Panc1 (cell line): Measurements from ENCODE around the gene RPAP3. TPM values are rescaled to one million over a fixed set of nuclear protein-coding genes. Genes with fewer than 3 reads are reported as not detected.

Experiments
- ATAC-seq: fragments of 200-7000 bp; cut with Tn5 transposase; 2 replicates; pipeline ENCODE4 v1.9.1; 2020; ENCODE audit warnings: mild to moderate bottlenecking, moderate library complexity
- BruUV-seq: library from RNA; stranded (reverse); fragments of 400-500 nt; replicated peaks from 2 replicates; lab custom pipeline; 2021; lab: Mats Ljungman, UMichigan
- CTCF ChIA-PET: fragments of 300-600 bp; sonication (Branson Sonifier 250); formaldehyde crosslinking; loops from one replicate; lab custom pipeline; 2022; ENCODE audit warnings: antibody characterized with exemption; lab: Charles Lee
- POLR2A ChIA-PET: fragments of 300-600 bp; sonication (Branson Sonifier 250); formaldehyde crosslinking; loops from one replicate; lab custom pipeline; 2022; ENCODE audit warnings: antibody characterized with exemption; lab: Charles Lee
- DNase-seq: peaks from one replicate; pipeline ENCODE4 v3.0.0-alpha.2; 2010; ENCODE audit warnings: low read depth, low spot score
- H3K27ac ChIP-seq: 2 replicates; pipeline ENCODE4 v1.5.1; 2011; ENCODE audit warnings: mild to moderate bottlenecking, low read length, inconsistent platforms
- H3K27me3 ChIP-seq: fragments of 200-500 bp; sonication (Bioruptor generic); 2 replicates; pipeline ENCODE4 v1.6.0; 2014; ENCODE audit warnings: low read length, inconsistent platforms; ENCODE audit not compliant: control insufficient read depth, insufficient read depth
- H3K36me3 ChIP-seq: fragments of 200-500 bp; sonication (Bioruptor generic); 2 replicates; pipeline ENCODE4 v1.5.1; 2014; ENCODE audit warnings: inconsistent platforms, mild to moderate bottlenecking, low read length, moderate library complexity; ENCODE audit not compliant: control insufficient read depth, insufficient read depth
- H3K4me1 ChIP-seq: 2 replicates; pipeline ENCODE4 v1.5.1; 2011; ENCODE audit warnings: inconsistent platforms, mild to moderate bottlenecking, low read length, moderate library complexity; ENCODE audit not compliant: control insufficient read depth, insufficient read depth
- H3K4me3 ChIP-seq, 2 experiments: 2 replicates each; pipeline ENCODE4 v1.5.1; 2011 to 2012; ENCODE audit warnings: low read depth in 2 of 2, low read length in 2 of 2, mild to moderate bottlenecking in 2 of 2, inconsistent platforms in 1 of 2, moderate library complexity in 1 of 2
- H3K9me3 ChIP-seq: fragments of 200-500 bp; sonication (Bioruptor generic); 2 replicates; pipeline ENCODE4 v1.5.1; 2014; ENCODE audit warnings: low read depth, mild to moderate bottlenecking, inconsistent platforms, low read length, moderate library complexity; ENCODE audit not compliant: control insufficient read depth, insufficient read depth
- POLR2AphosphoS5 ChIP-seq: IDR thresholded peaks from 2 replicates; pipeline ENCODE4 v1.6.1; 2012; ENCODE audit warnings: mild to moderate bottlenecking, low read depth, low read length, moderate library complexity
- SIN3A ChIP-seq: IDR thresholded peaks from 2 replicates; pipeline ENCODE4 v1.6.1; 2012; ENCODE audit warnings: low read depth, mild to moderate bottlenecking, low read length, moderate library complexity, borderline replicate concordance; ENCODE audit not compliant: insufficient read depth
- TCF7L2 ChIP-seq: IDR thresholded peaks from 2 replicates; pipeline ENCODE4 v1.6.1; 2011; ENCODE audit warnings: mild to moderate bottlenecking, low read depth, low read length, inconsistent platforms
- in situ Hi-C: cut with HindIII; loops from 2 replicates; pipeline ENCODE4 v1.10.0; 2016; ENCODE audit warnings: low sequenced_read_pairs, low pct_unique_long_range_greater_than_20kb
- intact Hi-C: fragments of 100-400 bp; cut with micrococcal nuclease; formaldehyde crosslinking; loops from one replicate; pipeline ENCODE4 v1.10.0; 2022; ENCODE audit not compliant: unreplicated experiment
- total RNA-seq: library from RNA; stranded (reverse); gene quantifications from one replicate; pipeline ENCODE4 v1.2.1, GENCODE V29; 2021; ENCODE audit not compliant: unreplicated experiment
- TF ChIP-seq, protein P1 (sequence below), 2 experiments: IDR thresholded peaks; 2 replicates each; pipeline ENCODE4 v1.6.1; 2011 to 2012; ENCODE audit warnings: low read depth in 2 of 2, control low read depth in 1 of 2, low read length in 1 of 2, mild to moderate bottlenecking in 1 of 2, moderate library complexity in 1 of 2; ENCODE audit not compliant: insufficient read depth in 1 of 2
- TF ChIP-seq, protein P2 (sequence below): fragments of 450-650 bp; IDR thresholded peaks from 2 replicates; pipeline ENCODE4 v1.5.1; 2017; ENCODE audit warnings: mild to moderate bottlenecking

Gene RPAP3
- total RNA-seq, 1 experiment from 2014 or later = 47.3 TPM

DNA sequence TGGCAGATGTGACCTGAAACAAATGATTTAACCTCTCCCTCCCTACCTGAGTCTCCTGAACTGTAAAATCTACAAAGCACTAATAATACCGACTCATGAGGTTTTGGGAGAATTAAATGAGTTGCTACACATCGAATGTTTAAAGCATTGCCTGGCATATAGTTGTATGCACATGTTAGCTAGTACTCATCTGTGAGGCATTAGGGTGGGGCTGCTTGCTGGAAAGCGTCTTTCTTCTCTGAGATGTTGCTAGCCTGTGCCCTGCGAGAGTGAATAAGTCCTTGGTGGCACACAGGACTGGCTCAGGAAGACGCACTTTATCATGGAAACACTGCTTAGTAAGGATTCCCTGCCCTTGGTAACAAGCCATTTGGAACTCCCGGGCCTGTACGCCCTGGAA lies 46.7 kb upstream of the RPAP3 start:
- ChIA-PET POLR2A (no interaction called here), CTCF (no interaction called here)
- Histone ChIP-seq H3K4me1 (peaks cover 18% of the 10 kb centered on the region), H3K27ac (no peak overlapping the region), H3K27me3 (no peaks in the 10 kb centered on the region), H3K9me3 (no peaks in the 10 kb centered on the region), H3K4me3 (no peak overlapping the region), H3K36me3 (no peaks in the 10 kb centered on the region)
- intact Hi-C loops = no loop called here
- DNase-seq (no peak), ATAC-seq (no peak)
- in situ Hi-C loops = no loop called here
- TF ChIP-seq TCF7L2 (no peak), POLR2AphosphoS5 (no peak), SIN3A (no peak)
- TF ChIP-seq, protein P1, sequence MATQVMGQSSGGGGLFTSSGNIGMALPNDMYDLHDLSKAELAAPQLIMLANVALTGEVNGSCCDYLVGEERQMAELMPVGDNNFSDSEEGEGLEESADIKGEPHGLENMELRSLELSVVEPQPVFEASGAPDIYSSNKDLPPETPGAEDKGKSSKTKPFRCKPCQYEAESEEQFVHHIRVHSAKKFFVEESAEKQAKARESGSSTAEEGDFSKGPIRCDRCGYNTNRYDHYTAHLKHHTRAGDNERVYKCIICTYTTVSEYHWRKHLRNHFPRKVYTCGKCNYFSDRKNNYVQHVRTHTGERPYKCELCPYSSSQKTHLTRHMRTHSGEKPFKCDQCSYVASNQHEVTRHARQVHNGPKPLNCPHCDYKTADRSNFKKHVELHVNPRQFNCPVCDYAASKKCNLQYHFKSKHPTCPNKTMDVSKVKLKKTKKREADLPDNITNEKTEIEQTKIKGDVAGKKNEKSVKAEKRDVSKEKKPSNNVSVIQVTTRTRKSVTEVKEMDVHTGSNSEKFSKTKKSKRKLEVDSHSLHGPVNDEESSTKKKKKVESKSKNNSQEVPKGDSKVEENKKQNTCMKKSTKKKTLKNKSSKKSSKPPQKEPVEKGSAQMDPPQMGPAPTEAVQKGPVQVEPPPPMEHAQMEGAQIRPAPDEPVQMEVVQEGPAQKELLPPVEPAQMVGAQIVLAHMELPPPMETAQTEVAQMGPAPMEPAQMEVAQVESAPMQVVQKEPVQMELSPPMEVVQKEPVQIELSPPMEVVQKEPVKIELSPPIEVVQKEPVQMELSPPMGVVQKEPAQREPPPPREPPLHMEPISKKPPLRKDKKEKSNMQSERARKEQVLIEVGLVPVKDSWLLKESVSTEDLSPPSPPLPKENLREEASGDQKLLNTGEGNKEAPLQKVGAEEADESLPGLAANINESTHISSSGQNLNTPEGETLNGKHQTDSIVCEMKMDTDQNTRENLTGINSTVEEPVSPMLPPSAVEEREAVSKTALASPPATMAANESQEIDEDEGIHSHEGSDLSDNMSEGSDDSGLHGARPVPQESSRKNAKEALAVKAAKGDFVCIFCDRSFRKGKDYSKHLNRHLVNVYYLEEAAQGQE (IDR thresholded peaks at IDR 0.05; ENCODE audit: insufficient read depth in 1 of 2, low read depth in 2 of 2, low read length in 1 of 2) = no peak
- TF ChIP-seq, protein P2, sequence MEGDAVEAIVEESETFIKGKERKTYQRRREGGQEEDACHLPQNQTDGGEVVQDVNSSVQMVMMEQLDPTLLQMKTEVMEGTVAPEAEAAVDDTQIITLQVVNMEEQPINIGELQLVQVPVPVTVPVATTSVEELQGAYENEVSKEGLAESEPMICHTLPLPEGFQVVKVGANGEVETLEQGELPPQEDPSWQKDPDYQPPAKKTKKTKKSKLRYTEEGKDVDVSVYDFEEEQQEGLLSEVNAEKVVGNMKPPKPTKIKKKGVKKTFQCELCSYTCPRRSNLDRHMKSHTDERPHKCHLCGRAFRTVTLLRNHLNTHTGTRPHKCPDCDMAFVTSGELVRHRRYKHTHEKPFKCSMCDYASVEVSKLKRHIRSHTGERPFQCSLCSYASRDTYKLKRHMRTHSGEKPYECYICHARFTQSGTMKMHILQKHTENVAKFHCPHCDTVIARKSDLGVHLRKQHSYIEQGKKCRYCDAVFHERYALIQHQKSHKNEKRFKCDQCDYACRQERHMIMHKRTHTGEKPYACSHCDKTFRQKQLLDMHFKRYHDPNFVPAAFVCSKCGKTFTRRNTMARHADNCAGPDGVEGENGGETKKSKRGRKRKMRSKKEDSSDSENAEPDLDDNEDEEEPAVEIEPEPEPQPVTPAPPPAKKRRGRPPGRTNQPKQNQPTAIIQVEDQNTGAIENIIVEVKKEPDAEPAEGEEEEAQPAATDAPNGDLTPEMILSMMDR = no peak
- no TSS peak for BruUV-seq

DNA sequence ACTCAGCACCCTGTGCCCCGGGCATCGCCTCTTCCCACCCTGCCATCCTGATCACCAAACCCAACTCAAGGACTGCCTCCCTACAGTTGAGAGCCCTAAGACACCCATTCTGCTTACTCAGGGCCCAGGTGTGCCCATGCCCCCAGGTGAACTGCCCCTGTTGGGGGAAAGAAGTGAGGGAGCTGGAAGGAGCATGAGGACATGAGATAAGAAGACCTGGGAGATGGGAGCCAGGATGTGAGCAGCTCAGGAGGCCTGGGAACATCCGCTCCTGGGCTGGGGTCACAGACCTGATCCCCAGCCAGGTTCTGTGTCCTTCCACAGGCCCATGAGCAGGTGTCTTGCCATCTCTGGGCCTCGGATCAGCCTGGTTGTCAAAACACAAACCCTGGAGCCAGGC lies 46.3 kb upstream of the RPAP3 start:
- ATAC-seq (no peak), DNase-seq (no peak)
- intact Hi-C loops = no loop called here
- CTCF ChIA-PET = no interaction called here
- in situ Hi-C loops = no loop called here
- H3K27me3 ChIP-seq = no peaks in the 10 kb centered on the region
- no peak overlapping the region for H3K27ac ChIP-seq
- POLR2A ChIA-PET = interaction anchor here (0.8 kb wide), 1 partner anchor 453 kb away, joined by 3 read pairs; no protein-coding TSS in a partner anchor
- peaks cover 15% of the 10 kb centered on the region for H3K4me1 ChIP-seq
- no peaks in the 10 kb centered on the region for H3K9me3 ChIP-seq
- TF ChIP-seq, protein P1 (IDR thresholded peaks at IDR 0.05; ENCODE audit: insufficient read depth in 1 of 2, low read depth in 2 of 2, low read length in 1 of 2) = no peak
- TF ChIP-seq TCF7L2 (no peak), SIN3A (no peak)
- no peak overlapping the region for H3K4me3 ChIP-seq
- no peaks in the 10 kb centered on the region for H3K36me3 ChIP-seq
- no TSS peak for BruUV-seq
